Measurements from ENCODE around the gene TRPV4.

Gene TRPV4

DNA sequence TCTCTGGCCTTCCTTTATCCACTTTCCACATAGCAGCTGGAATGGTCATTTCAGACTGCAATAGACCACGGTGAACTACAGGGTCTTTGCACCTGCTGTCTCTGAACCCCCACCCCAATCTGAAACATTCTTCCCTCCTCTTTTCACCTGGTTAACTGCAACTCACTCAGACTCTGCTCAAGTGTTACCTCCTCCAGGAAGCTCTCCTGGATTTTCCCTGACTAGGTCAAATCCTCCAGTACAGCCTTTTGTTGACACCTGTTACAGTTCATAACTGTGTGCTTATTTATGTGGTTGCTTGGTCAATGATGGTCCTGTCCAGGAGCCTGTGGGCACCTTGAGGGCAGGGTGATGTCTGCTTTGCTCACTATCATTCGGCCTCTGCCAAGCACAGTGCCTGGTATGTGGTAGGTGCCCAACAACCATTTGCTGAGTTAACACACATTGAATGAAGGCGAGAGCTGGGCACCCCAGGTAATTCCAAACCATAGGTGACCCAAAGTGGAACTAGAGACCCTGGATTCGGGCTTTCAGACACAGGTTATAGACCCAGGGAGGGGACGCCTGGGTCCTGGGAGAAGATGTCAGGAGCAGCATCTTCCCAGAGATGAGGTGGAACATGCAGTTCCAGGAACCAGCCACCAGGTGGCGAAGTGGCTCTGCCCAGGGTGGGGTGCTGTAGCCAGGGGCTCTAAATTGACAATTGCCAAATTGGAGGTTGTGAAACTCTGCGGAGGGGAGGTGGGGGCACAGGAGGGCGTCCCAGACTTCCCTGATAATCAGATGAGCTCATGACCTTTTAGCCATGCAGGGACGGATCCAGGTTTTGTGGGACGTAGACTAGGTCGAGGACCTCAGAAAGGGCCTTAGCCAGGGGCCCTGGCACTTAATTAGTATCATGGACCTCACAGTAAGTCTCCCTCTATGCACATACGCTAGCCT, 28.1 kb downstream of the TRPV4 start:
- DNase-seq, result peak; percentile 24 to 55

DNA sequence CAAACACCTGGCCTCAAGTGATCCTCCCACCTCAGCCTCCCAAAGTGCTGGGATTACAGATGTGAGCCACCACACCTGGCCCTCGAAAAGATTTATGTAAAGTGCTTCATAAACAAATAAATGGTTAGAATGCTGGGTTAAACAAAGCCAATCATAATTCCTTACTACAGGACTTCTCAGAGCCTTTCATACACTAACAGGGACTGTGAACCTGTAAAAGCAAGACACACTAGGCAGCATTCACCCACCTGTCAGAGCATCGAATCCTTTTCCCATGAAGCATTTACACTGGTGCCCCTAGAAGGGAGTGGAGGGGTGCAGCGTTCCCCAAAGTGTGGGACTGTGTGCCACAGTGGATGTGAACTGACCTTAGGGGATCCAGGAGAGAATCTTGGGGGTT, 29.5 kb downstream of the TRPV4 start:
- DNase-seq, result no peak

- DNase-seq, result no peak
Observed at GRCh38 chr12:109802828-109803227, 30.4 kb downstream of the TRPV4 start.

- no peak for DNase-seq
Observed at GRCh38 chr12:109800536-109800935, 32.7 kb downstream of the TRPV4 start.

DNA sequence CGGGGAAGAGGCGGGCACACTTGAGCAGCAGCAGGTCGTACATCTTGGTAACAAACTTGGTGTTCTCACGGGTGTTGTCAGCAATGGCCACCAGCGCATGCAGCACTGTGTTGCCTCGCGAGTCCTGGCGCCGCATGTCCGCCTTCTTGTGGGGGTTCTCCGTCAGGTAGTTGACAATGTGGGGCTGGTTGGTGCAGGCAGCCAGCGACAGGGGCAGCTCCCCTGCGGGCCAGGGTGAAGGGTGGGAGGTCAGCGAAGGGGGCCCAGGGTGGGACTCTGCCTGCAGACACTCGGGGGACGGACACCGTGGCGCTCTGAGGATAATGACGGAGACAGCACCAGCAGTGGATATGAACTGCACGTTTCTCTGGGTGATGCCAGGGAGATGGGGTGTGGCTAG, 34.5 kb downstream of the TRPV4 start:
- DNase-seq, result no peak

- DNase-seq, result peak; percentile 78 to 87
Observed at GRCh38 chr12:109797905-109798669, 35.1 kb downstream of the TRPV4 start.

DNA sequence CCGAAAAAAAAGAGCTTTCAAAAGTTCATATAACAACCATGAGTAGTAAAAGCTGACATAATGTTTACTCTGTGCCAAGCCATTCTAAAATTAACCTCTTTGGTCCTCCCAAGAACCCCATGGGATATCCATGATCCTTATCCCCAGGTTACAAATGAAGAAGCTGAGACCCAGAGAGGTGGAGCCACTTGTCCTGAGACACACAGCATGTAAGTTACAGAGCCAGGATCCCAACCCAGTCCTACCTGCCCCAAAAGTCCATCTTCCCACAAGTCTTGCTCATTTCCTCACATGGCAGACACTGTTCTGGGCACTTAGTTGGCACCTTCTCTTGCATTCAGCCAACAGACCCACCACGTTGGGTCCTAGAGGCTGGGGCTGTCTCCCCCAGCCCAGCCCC, 37.1 kb downstream of the TRPV4 start:
- DNase-seq, result no peak

DNA sequence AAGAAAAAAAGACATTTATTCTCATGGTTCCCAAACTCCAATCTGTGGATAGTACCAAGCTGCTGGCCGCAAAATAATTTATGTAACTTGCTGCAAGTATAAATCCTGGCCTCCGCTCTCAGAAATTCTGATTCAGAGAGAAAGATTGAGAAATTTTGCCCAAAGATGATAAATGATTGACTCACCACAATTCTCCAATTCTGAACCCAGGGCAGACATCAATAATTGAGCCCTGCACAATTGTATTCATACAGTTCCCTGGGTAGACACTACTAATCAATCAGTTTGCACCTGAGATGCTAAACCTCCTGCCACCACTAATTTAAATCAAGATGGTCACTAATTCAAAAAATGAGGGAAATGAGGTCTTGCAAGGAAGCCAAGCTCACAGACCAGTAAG, 38.2 kb downstream of the TRPV4 start:
- no peak for DNase-seq

GRCh38 chr12:109793826-109794501, 39.2 kb downstream of the TRPV4 start:
- no peak for DNase-seq

DNA sequence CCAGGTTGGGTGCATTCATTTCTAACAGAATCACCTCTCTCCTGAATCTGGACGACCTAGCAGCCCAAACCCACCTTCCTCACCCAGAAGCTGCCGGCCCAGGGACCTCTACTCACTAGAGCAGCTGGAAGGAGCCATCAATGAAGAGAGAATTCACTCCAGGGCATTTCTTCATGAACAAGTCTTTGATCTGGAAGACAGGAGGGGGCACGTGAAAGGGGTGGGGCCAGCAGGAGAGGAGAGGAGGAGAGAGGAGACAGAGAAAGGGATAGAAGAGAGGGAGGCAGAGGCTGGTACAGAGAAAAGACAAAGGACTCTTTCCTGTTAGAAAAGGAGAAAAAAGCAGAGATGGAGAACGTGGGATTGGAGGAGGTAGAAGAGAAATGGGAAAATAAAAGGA, 39.8 kb downstream of the TRPV4 start:
- no peak for DNase-seq

- DNase-seq, result no peak
Observed at GRCh38 chr12:109792992-109793391, 40.2 kb downstream of the TRPV4 start.

GRCh38 chr12:109789526-109790048, 43.6 kb downstream of the TRPV4 start:
- DNase-seq, result no peak

- no peak for DNase-seq
Observed at GRCh38 chr12:109786799-109787198, 46.4 kb downstream of the TRPV4 start.

GRCh38 chr12:109785854-109786253, 47.3 kb downstream of the TRPV4 start:
- DNase-seq, result no peak

- DNase-seq, result no peak
Observed at GRCh38 chr12:109783965-109784244, 49.3 kb downstream of the TRPV4 start.

DNA sequence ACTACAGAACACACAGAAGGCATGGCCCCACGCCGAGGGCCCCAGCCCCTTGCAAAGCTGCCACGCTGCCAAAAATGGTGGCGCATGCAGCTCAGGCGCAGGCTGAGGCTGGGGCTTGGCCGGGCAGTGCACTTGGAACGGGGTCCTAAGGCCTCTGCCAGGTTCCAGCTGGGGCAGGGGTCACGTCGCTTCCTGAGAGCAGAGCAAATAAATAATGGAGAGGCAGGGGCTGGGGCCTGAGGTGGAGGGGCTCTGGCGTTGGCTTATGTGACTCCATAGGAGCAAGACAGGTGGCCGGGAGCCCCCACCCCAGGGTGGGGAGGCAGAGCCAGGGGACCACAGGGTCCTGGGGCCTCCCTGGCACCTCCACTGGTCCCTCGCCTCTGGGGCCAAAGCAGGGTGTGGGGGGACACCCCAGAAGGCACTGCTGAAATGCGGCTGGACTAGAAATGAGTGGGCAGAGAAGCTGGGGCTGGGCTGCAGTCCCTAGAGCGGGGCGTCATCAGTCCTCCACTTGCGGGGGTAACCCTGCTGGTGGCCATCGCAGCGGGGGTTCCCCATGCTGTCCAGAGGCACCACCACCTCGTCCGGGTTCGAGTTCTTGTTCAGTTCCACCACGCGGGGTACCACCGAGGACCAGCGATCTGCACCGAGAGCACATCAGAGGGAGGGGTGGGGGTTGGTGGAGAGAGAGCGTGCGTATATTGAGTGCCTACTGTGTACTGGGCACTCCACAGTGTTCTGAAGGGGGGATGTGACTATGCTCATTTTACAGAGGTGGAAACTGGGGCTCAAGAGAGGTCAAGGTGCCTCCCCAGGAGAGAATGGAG, 49.8 kb downstream of the TRPV4 start:
- no peak for DNase-seq

- DNase-seq, result no peak
Observed at GRCh38 chr12:109782326-109782703, 50.9 kb downstream of the TRPV4 start.

GRCh38 chr12:109781668-109782325, 51.4 kb downstream of the TRPV4 start:
- DNase-seq, result no peak

- DNase-seq, result no peak
Observed at GRCh38 chr12:109779382-109779781, 53.8 kb downstream of the TRPV4 start.

DNA sequence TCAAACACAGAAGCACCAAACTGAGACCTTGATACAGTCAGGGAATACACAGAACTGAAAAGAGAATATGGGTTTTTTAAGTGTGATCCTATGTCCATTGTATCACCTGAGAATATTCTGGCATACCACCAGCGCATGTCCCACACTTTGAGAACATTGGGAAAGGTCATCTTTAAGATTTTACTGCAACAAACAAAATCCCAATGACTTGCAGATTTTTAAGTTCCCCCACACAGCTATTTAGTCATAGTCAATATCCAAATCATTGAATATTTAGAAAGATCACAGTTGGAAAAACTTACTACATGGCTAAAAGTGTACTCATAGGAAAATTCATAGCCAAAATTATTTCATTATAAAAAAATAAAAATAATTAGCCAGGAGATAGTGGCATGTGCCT, 54.5 kb downstream of the TRPV4 start:
- DNase-seq, result no peak

GRCh38 chr12:109777544-109777943, 55.7 kb downstream of the TRPV4 start:
- DNase-seq, result no peak

GRCh38 chr12:109776624-109777023, 56.6 kb downstream of the TRPV4 start:
- DNase-seq, result no peak

Data from Kasumi-1 (cell line).